Hematopoietic multipotent progenitor cell treated with erythropoietin and hydrocortisone succinate and interleukin-3 and kit ligand, for 8 days (in vitro differentiated cells): ENCODE measurements around the gene NDUFA7.
"Not testable (repeated sequence)": the region's sequence is repeated elsewhere in the genome, so short reads cannot be mapped to it uniquely, and the experiment has no call there.

ENCODE experiments used
- DNase-seq: peaks from one replicate; pipeline ENCODE4 v3.0.0-alpha.2; 2015

Gene NDUFA7

GRCh38 chr19:8341504-8341903, 20.3 kb upstream of the NDUFA7 start:
- not testable (repeated sequence) for DNase-seq

- DNase-seq = no peak
These were observed 19.3 kb upstream of the NDUFA7 start for GRCh38 chr19:8340341-8341096.

GRCh38 chr19:8338835-8339234, 17.7 kb upstream of the NDUFA7 start:
- DNase-seq = no peak

GRCh38 chr19:8337728-8338127, 16.6 kb upstream of the NDUFA7 start:
- no peak for DNase-seq

GRCh38 chr19:8336660-8337059, 15.5 kb upstream of the NDUFA7 start:
- no peak for DNase-seq

- DNase-seq = no peak
These were observed 14.9 kb upstream of the NDUFA7 start for GRCh38 chr19:8336072-8336569.

- no peak for DNase-seq
These were observed 14.3 kb upstream of the NDUFA7 start for GRCh38 chr19:8335343-8336071.

- DNase-seq = peak; percentile 55
These were observed 13.5 kb upstream of the NDUFA7 start for GRCh38 chr19:8334458-8335342.

GRCh38 chr19:8333767-8334457, 12.7 kb upstream of the NDUFA7 start:
- DNase-seq = no peak

- no peak for DNase-seq
These were observed 12.0 kb upstream of the NDUFA7 start for GRCh38 chr19:8332976-8333766.

- DNase-seq = peak; percentile 61
These were observed 10.2 kb upstream of the NDUFA7 start for GRCh38 chr19:8331263-8331845.

- no peak for DNase-seq
These were observed 8.8 kb upstream of the NDUFA7 start for GRCh38 chr19:8329996-8330395.

- DNase-seq = no peak
These were observed 4.3 kb upstream of the NDUFA7 start for GRCh38 chr19:8325454-8325853.

- DNase-seq = peak; percentile 23
These were observed 3.2 kb upstream of the NDUFA7 start for GRCh38 chr19:8324186-8325050.

GRCh38 chr19:8323781-8324185, 2.6 kb upstream of the NDUFA7 start:
- DNase-seq = peak; percentile 61

GRCh38 chr19:8322638-8322997, 1.4 kb upstream of the NDUFA7 start:
- no peak for DNase-seq

- DNase-seq = peak; percentile 18
These were observed 937 bp upstream of the NDUFA7 start for GRCh38 chr19:8321986-8322637.

- peak; percentile 27 for DNase-seq
These were observed 560 bp downstream of the NDUFA7 start for GRCh38 chr19:8320564-8321066.

GRCh38 chr19:8319807-8320520, 1.2 kb downstream of the NDUFA7 start:
- no peak for DNase-seq
